Activated gamma-delta T cell treated with Interleukin-2 at 50 U/mL for 16 hours (primary cell): ENCODE results near the gene ARF1.

Experiments used
- DNase-seq: peaks from one replicate; pipeline ENCODE4 v3.0.0-alpha.2; 2020

The ARF1 gene

GRCh38 chr1:228131766-228132165 is 49.3 kb downstream of the ARF1 start:
- DNase-seq: no peak

DNA sequence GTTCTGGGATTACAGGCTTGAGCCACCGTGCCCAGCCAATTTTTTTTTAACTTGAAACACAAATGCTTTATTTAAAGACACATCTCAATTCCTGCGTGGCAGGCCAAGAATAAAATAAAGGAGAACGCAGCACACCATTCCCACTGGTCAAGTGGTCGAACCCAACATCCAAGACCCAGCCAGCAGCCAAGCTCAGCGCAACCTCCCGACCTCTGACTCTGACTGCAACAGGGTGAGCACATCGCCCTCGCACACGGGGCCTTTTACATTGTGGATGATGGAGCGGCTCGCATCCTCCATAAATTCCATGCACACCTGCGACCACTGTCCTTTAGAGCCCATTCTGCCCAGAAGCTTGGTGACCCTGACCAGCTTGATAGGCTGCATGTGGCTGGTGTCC is 52.1 kb downstream of the ARF1 start:
- DNase-seq: no peak

- no peak for DNase-seq
Observed at GRCh38 chr1:228136901-228137300, 54.4 kb downstream of the ARF1 start.

GRCh38 chr1:228139406-228139930 is 57.0 kb downstream of the ARF1 start:
- DNase-seq: no peak

GRCh38 chr1:228139931-228140723 is 57.6 kb downstream of the ARF1 start, which contains the start of gene GUK1:
Gene GUK1, plus strand, starts transcription at chr1:228140279. Its CDS starts 24 bp downstream, at chr1:228140303.
- DNase-seq: peak; percentile 100

GRCh38 chr1:228140724-228141225 is 58.3 kb downstream of the ARF1 start:
- DNase-seq: no peak

DNA sequence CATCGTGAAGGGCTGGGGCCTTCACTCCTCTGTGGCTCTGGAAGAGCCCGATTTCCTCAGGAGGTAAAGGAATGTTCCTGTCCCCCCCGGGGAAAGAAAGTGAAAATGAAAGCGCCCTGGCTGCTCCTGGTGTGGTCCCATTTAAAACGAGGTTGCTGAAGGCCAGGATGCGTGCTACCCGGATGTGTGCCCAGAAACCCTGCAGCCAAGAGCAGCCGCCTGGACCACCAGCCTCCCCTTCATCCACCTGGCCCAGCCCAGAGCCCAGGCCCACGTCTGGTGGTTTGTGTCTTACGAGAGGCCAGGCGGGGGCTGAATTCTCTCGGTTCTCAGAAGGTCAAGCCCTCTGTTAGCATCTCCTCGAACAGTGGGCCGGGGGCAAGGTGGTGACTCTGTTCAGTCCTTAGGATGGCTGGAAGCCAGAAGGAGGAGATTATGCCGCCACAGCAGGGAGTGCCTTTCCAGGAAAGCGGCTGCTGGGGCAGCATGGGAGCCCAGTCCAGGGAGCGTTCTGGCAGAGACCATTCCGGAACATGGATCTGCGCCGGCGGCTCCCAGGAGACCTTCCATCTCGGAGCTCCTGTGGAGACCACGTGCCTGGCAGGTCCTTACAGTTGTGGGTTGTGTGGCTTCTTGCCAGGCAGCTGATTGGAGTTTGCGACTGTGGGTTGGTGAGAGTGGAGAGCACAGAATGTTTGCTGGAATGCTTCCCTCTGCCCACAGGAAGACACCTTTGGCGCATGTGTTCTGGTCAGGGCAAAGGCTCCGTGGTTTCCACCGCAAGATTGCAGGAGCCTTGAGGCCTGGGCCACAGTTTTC is 58.9 kb downstream of the ARF1 start:
- no peak for DNase-seq

GRCh38 chr1:228142155-228142691 is 59.7 kb downstream of the ARF1 start:
- no peak for DNase-seq

GRCh38 chr1:228142701-228143136 is 60.2 kb downstream of the ARF1 start:
- DNase-seq: no peak

- DNase-seq: no peak
Observed at GRCh38 chr1:228143480-228144192, 61.1 kb downstream of the ARF1 start.

GRCh38 chr1:228144193-228144992 is 61.9 kb downstream of the ARF1 start:
- DNase-seq: no peak

- DNase-seq: no peak
Observed at GRCh38 chr1:228144993-228145343, 62.5 kb downstream of the ARF1 start.

- no peak for DNase-seq
Observed at GRCh38 chr1:228145463-228146416, 63.2 kb downstream of the ARF1 start.

- no peak for DNase-seq
Observed at GRCh38 chr1:228146417-228147150, 64.1 kb downstream of the ARF1 start.

GRCh38 chr1:228147151-228147693 is 64.7 kb downstream of the ARF1 start:
- DNase-seq: no peak

- no peak for DNase-seq
Observed at GRCh38 chr1:228147768-228148167, 65.3 kb downstream of the ARF1 start.

DNA sequence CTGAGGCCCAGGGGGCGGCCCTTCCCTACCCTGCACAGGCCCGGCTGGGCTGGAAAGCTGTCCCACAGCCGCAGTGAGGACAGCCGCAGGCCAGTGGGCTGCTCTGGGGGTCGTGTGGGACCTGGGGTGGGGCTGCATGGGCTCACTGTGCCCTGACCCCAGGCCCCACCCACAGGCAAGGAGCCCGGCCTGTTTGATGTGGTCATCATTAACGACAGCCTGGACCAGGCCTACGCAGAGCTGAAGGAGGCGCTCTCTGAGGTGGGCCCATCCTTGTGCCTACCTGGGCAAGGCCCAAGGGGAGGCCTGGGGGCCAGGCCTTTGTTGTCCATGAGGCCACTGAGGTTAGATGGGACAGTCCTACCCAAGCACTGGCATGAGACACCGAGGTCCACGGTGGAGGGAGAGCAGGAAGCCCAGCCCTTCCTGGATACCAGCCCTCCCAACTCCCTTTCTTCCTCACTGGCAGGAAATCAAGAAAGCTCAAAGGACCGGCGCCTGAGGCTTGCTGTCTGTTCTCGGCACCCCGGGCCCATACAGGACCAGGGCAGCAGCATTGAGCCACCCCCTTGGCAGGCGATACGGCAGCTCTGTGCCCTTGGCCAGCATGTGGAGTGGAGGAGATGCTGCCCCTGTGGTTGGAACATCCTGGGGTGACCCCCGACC is 65.8 kb downstream of the ARF1 start:
- no peak for DNase-seq
